GM20431 (cell line): ENCODE results near the gene SNX32.

ENCODE experiments used
- in situ Hi-C: fragments of 300-500 bp; cut with MseI, MboI; formaldehyde crosslinking; loops from one replicate; pipeline ENCODE4 v1.15.0; 2020; ENCODE audit warnings: low sequenced_read_pairs; ENCODE audit not compliant: unreplicated experiment

The SNX32 gene

GRCh38 chr11:65796726-65797601 is 36.8 kb upstream of the SNX32 start:
- in situ Hi-C loops, result no loop called here

DNA sequence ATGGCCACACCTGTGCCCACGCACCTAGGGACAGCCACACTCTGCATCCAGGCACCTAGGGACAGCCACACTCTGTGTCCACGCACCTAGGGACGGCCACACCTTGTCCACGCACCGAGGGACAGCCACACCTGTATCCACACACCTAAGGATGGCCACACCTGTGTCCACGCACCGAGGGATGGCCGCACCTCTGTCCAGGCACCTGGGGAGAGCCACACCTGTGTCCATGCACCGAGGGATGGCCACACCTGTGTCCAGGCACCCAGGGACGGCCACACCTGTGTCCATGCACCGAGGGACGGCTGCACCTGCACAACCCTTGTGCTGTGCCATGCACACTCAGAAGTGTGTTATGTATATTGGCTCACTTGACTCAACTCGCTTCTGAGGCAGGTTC is 36.1 kb upstream of the SNX32 start:
- in situ Hi-C loops, result no loop called here

DNA sequence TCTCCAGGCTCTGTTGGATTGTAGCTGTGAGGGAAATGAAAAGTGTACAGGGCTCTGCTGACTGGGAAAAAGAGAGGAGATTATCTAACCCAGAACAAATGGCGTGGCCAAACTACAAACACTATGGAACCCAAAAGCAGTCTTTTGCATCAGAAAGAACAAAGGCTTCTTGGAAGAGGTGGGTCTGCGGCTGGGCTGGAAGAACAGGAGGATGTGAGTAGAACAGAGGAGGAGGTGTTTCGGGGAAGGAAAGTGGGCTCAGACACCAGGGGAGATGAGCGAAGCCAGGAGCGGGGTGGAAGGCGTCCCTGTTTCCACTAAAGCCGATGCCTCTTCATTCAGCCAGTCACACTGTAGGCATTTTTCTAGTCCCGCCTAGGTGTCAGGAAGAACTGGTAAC is 34.9 kb upstream of the SNX32 start:
- in situ Hi-C loops, result no loop called here

- in situ Hi-C loops, result no loop called here
These were observed 32.4 kb upstream of the SNX32 start for GRCh38 chr11:65801153-65801987.

DNA sequence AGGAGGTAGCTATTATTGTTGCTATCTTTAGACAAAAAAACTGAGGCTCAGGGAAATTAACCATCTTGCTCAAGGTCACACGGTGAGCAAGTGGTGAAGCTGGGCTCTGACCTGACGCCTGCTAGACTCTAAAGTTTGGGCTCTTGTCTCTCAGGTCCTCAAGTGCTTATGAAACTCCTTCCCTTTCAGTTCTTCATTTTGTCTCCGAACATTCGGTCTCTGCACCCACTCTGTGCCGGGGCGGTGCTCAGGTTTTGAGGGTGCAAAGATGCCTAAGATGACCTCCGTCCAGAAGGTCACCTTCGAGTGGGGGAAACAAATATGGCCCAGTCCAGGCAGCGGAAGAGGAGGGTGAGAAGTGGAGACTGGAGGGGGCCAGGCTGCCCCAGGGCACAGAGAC is 30.9 kb upstream of the SNX32 start:
- in situ Hi-C loops, result no loop called here

- in situ Hi-C loops, result no loop called here
These were observed 29.8 kb upstream of the SNX32 start for GRCh38 chr11:65803797-65804492.

- in situ Hi-C loops, result no loop called here
These were observed 26.8 kb upstream of the SNX32 start for GRCh38 chr11:65806979-65807378.

DNA sequence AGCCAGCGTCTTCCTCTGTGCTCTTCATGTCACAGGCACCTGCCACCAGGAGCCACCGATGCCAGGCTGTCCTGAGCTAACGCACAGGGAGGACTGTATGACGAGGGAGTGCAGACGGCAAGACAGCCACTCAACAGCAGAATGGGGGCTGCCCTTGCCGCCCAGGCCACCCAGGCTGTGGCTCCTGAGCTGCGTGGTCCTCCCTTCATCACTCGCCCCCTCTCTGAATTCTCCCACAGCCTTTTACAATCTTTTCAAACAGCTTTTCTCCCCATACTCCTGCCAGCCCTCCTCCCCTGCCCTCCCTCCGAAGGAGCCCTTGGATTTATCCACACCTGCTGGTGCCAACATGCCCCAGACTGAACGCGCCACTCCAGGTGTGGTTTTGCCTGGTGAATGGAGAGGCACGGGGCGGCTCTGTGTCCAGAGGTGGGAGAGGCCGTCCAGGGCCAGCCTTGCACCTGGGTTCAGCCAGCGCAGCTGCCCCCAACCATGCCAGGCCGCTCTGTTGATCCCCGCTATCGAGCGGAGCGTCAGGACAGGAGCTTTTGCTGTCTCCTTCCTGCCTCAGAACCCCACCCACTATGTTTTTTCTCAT is 24.9 kb upstream of the SNX32 start:
- in situ Hi-C loops, result no loop called here

GRCh38 chr11:65809496-65809895 is 24.3 kb upstream of the SNX32 start:
- in situ Hi-C loops, result no loop called here

- in situ Hi-C loops, result loop anchor here (10.0 kb wide), 1 partner anchor 95 kb away; the partner anchor contains the start of gene KAT5
These were observed 23.5 kb upstream of the SNX32 start for GRCh38 chr11:65810046-65810868.

GRCh38 chr11:65811764-65812475 is 21.8 kb upstream of the SNX32 start:
- in situ Hi-C loops, result loop anchor here (10.0 kb wide), 1 partner anchor 97 kb away; the partner anchor contains the start of gene KAT5

- in situ Hi-C loops, result loop anchor here (10.0 kb wide), 1 partner anchor 100 kb away; the partner anchor contains the start of gene KAT5
These were observed 19.4 kb upstream of the SNX32 start for GRCh38 chr11:65814131-65814985.

DNA sequence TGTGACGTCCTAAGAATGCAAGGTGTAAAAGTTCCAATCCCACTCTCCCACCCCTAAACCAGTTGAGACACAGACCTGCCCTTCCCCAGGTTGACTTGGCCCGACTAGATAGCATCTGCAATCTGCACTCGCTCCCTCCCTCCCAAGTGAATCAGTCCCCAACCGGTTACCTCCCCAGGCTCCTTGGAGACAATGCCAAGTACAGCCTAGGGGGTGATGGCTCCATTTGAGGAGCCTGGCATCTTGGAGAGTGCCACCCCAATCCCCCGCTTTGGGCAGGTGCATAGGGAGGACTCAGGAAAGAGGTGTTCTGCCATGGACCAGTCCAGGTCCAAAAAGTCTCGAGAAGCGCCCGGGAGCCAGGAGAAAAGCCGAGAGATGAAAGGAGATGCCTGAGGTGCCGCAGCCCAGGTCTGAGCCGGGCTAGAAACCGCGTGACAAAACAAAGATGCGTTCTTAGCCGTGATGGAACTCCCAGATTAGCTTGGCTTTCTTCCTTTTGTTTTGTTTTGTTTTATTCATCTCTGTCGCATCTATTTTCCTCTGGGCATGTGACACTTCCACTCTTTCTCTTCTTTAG is 18.7 kb upstream of the SNX32 start:
- in situ Hi-C loops, result loop anchor here (10.0 kb wide), 1 partner anchor 100 kb away; the partner anchor contains the start of gene KAT5

- in situ Hi-C loops, result loop anchor here (10.0 kb wide), 1 partner anchor 102 kb away; the partner anchor contains the start of gene KAT5
These were observed 17.1 kb upstream of the SNX32 start for GRCh38 chr11:65816696-65817095.

GRCh38 chr11:65817312-65817834 is 16.4 kb upstream of the SNX32 start:
- in situ Hi-C loops, result loop anchor here (10.0 kb wide), 1 partner anchor 103 kb away; the partner anchor contains the start of gene KAT5

GRCh38 chr11:65817835-65818680 is 15.7 kb upstream of the SNX32 start:
- in situ Hi-C loops, result loop anchor here (10.0 kb wide), 1 partner anchor 103 kb away; the partner anchor contains the start of gene KAT5
